ENCODE results near the gene RBP2. TPM values are rescaled to one million over a fixed set of nuclear protein-coding genes. Genes with fewer than 3 reads are reported as not detected.
"Not testable (repeated sequence)": the region's sequence is repeated elsewhere in the genome, so short reads cannot be mapped to it uniquely, and the experiment has no call there.

RBP2 gene
- polyA plus RNA-seq, 3 donors, result not detected

DNA sequence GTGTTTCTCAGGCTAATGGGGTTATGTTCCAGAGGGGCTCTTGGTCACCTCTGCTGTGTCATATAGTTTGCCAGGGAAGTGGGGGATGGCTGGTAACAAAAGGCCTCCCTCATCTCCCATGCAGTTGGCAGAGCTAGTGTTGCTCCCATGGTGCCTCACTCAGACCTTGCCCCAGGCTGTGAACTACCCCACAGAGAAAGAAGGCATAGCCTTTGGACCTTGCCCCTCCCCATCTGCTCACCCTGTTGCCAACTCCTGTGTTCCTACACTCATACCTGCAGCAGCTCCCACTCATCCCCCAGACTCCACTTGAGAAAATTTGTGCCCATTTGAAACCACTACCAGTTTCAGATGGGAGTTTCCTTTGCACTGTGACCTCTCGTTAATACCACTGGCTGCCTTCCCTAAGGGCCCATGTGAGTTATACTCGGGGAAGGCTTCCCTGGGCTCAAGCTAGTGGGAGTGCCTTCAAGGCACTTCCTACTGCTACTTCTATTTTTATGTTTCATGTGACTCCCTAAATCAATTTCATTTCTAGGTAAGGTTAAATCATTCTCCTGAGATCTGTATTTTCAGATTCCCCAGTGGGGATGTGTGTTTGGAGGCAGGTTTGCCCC is 61.6 kb downstream of the RBP2 start:
- no peak for DNase-seq
- Mint-ChIP-seq H3K4me1 (no peaks in the 10 kb centered on the region), H3K4me3 (no peak overlapping the region), H3K27me3 (ENCODE audit: low read depth in 3 of 3) (no peaks in the 10 kb centered on the region), H3K36me3 (no peaks in the 10 kb centered on the region), H3K27ac (peak overlapping the region in 1 of 7 donors; percentile 8), H3K9me3 (peaks cover 22 to 44% (median 36%) of the 10 kb centered on the region in 7 donors)
- Histone ChIP-seq H3K4me1 (ENCODE audit: control insufficient read depth in 1 of 2, insufficient read depth in 2 of 2, low read length in 2 of 2) (no peaks in the 10 kb centered on the region), H3K9ac (ENCODE audit: insufficient read depth, low read length, poor library complexity, severe bottlenecking) (no peak overlapping the region), H3K4me2 (replicated peaks; ENCODE audit: extremely low read depth, low read length, poor library complexity, severe bottlenecking) (no peak overlapping the region), H3K9me3 (replicated peaks in 1 of 2; ENCODE audit: control insufficient read depth in 1 of 2, insufficient read depth in 1 of 2, low read length in 2 of 2) (peaks cover 13 to 19% of the 10 kb centered on the region in 2 donors), H3K27ac (ENCODE audit: low read depth in 1 of 2, low read length in 2 of 2) (no peak overlapping the region), H3K4me3 (replicated peaks in 1 of 3; ENCODE audit: low read depth in 2 of 3, low read length in 3 of 3) (no peak overlapping the region), H3K36me3 (replicated peaks in 1 of 2; ENCODE audit: control insufficient read depth in 1 of 2, insufficient read depth in 2 of 2, low read length in 2 of 2) (no peaks in the 10 kb centered on the region), H3K27me3 (ENCODE audit: control insufficient read depth in 2 of 2, insufficient read depth in 2 of 2, low read length in 2 of 2) (no peaks in the 10 kb centered on the region), H3K79me2 (ENCODE audit: insufficient read depth, low read length) (no peaks in the 10 kb centered on the region), H2AFZ (ENCODE audit: insufficient read depth, low read depth, low read length, poor library complexity, severe bottlenecking) (no peak overlapping the region), H4K20me1 (ENCODE audit: insufficient read depth, low read length) (no peaks in the 10 kb centered on the region)
- WGBS (ENCODE audit: insufficient coverage), result 100% methylated on average over 1 of the region's 2 CpGs
- intact Hi-C loops (cut with micrococcal nuclease), result no loop called here
- TF ChIP-seq, protein P1, sequence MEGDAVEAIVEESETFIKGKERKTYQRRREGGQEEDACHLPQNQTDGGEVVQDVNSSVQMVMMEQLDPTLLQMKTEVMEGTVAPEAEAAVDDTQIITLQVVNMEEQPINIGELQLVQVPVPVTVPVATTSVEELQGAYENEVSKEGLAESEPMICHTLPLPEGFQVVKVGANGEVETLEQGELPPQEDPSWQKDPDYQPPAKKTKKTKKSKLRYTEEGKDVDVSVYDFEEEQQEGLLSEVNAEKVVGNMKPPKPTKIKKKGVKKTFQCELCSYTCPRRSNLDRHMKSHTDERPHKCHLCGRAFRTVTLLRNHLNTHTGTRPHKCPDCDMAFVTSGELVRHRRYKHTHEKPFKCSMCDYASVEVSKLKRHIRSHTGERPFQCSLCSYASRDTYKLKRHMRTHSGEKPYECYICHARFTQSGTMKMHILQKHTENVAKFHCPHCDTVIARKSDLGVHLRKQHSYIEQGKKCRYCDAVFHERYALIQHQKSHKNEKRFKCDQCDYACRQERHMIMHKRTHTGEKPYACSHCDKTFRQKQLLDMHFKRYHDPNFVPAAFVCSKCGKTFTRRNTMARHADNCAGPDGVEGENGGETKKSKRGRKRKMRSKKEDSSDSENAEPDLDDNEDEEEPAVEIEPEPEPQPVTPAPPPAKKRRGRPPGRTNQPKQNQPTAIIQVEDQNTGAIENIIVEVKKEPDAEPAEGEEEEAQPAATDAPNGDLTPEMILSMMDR (IDR thresholded peaks at IDR 0.05), result no peak

DNA sequence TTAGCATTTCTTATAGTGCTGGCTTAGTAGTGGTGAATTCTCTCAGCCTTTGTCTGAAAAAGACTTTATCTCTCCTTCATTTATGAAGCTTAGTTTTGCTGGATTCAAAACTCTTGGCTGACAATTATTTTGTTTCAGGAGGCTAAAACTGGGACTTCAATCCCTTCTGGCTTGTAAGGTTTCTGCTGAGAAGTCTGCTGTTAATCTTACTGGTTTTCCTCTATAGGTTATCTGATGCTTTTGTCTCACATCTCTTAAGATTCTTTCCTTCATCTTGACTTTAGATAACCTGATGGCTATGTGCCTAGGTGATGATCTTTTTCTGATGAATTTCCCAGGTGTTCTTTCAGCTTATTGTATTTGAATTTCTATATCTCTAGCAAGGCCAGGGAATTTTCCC is 63.4 kb downstream of the RBP2 start:
- H3K36me3 ChIP-seq (replicated peaks in 1 of 2; ENCODE audit: control insufficient read depth in 1 of 2, insufficient read depth in 2 of 2, low read length in 2 of 2); H3K4me1 Mint-ChIP-seq; H3K4me2 ChIP-seq (replicated peaks; ENCODE audit: extremely low read depth, low read length, poor library complexity, severe bottlenecking); H3K4me3 Mint-ChIP-seq; H3K27ac ChIP-seq (ENCODE audit: low read depth in 1 of 2, low read length in 2 of 2); H3K27ac Mint-ChIP-seq; H3K79me2 ChIP-seq (ENCODE audit: insufficient read depth, low read length); H3K4me3 ChIP-seq (replicated peaks in 1 of 3; ENCODE audit: low read depth in 2 of 3, low read length in 3 of 3); intact Hi-C loops (cut with micrococcal nuclease); H3K4me1 ChIP-seq (ENCODE audit: control insufficient read depth in 1 of 2, insufficient read depth in 2 of 2, low read length in 2 of 2); H3K9ac ChIP-seq (ENCODE audit: insufficient read depth, low read length, poor library complexity, severe bottlenecking); H2AFZ ChIP-seq (ENCODE audit: insufficient read depth, low read depth, low read length, poor library complexity, severe bottlenecking); DNase-seq; H4K20me1 ChIP-seq (ENCODE audit: insufficient read depth, low read length); H3K27me3 Mint-ChIP-seq (ENCODE audit: low read depth in 3 of 3); H3K36me3 Mint-ChIP-seq; H3K27me3 ChIP-seq (ENCODE audit: control insufficient read depth in 2 of 2, insufficient read depth in 2 of 2, low read length in 2 of 2): not testable (repeated sequence)
- peaks cover 13 to 19% of the 10 kb centered on the region in 2 donors for H3K9me3 ChIP-seq (replicated peaks in 1 of 2; ENCODE audit: control insufficient read depth in 1 of 2, insufficient read depth in 1 of 2, low read length in 2 of 2)
- peaks cover 36 to 60% (median 49%) of the 10 kb centered on the region in 7 donors for H3K9me3 Mint-ChIP-seq

Other genes starting within 250 kb of the RBP2 start
- 10 to 100 TPM; 19.2 to 43.2 (median 39.0) TPM for gene MRPS22, start 132.5 kb downstream of the RBP2 start, polyA plus RNA-seq
- 10 to 100 TPM; 22.6 to 95.6 (median 76.9) TPM for gene COPB2, start 86.9 kb downstream of the RBP2 start, polyA plus RNA-seq
- gene RBP1, start 63.2 kb upstream of the RBP2 start, polyA plus RNA-seq, result not detected
- 1 to 10 TPM; 1.4 to 5.7 (median 2.9) TPM for gene NMNAT3, start 201.5 kb upstream of the RBP2 start, polyA plus RNA-seq

All from CD14-positive monocyte (primary cell).